BE2C (cell line): ENCODE data around the gene ATP13A3.

Experiments used
- DNase-seq: peaks from one replicate; pipeline ENCODE4 v3.0.0-alpha.2; 2020
- H3K27me3 ChIP-seq: fragments of 250-450 bp; sonication (Bioruptor Pico); 2 replicates; pipeline ENCODE4 v1.5.1; 2020; ENCODE audit warnings: mild to moderate bottlenecking
- H3K36me3 ChIP-seq: fragments of 250-450 bp; sonication (Bioruptor Pico); 2 replicates; pipeline ENCODE4 v1.5.1; 2020; ENCODE audit warnings: mild to moderate bottlenecking
- H3K4me1 ChIP-seq: fragments of 250-450 bp; sonication (Bioruptor Pico); 2 replicates; pipeline ENCODE4 v1.5.1; 2020
- H3K4me3 ChIP-seq: 2 replicates; pipeline ENCODE4 v1.5.1; 2011; ENCODE audit warnings: low read depth, low read length
- H3K9me3 ChIP-seq: fragments of 250-450 bp; sonication (Bioruptor Pico); 2 replicates; pipeline ENCODE4 v1.5.1; 2020
- CTCF ChIP-seq: IDR thresholded peaks from 2 replicates; pipeline ENCODE4 v1.5.1; 2012; ENCODE audit warnings: mild to moderate bottlenecking, low read depth, low read length

Gene ATP13A3

GRCh38 chr3:194354315-194354714 lies 132.5 kb downstream of the ATP13A3 start:
- H3K36me3 ChIP-seq = no peaks in the 10 kb centered on the region
- H3K4me1 ChIP-seq = no peaks in the 10 kb centered on the region
- no peaks in the 10 kb centered on the region for H3K27me3 ChIP-seq
- no peak overlapping the region for H3K4me3 ChIP-seq
- no peak for TF ChIP-seq CTCF
- DNase-seq = no peak
- H3K9me3 ChIP-seq = no peaks in the 10 kb centered on the region
